GM23338 (cell line): Measurements from ENCODE around the gene ZNF773. TPM values are rescaled to one million over a fixed set of nuclear protein-coding genes. Genes with fewer than 3 reads are reported as not detected.
A peak's percentile ranks its signal among the peaks of the same experiment; 100 is the strongest.

Experiments
- ATAC-seq: fragments of 200-7000 bp; cut with Tn5 transposase; 3 replicates; pipeline ENCODE4 v1.9.1; 2020
- DNase-seq: peaks from one replicate; pipeline ENCODE4 v3.0.0-alpha.2; 2015; ENCODE audit warnings: low spot score
- H2AFZ ChIP-seq: fragments of 200-600 bp; sonication (generic); 2 replicates; pipeline ENCODE4 v1.8.0; 2016; ENCODE audit warnings: antibody characterized with exemption, mild to moderate bottlenecking, moderate library complexity
- H3F3A ChIP-seq: fragments of 200-600 bp; sonication (generic); replicated peaks from 2 replicates; pipeline ENCODE4 v1.8.0; 2017; ENCODE audit warnings: antibody characterized with exemption, mixed run types, low read depth
- H3K27ac ChIP-seq: fragments of 200-600 bp; sonication (generic); 2 replicates; pipeline ENCODE4 v1.6.1; 2016; ENCODE audit warnings: low read depth
- H3K27me3 ChIP-seq: fragments of 200-600 bp; sonication (generic); 2 replicates; pipeline ENCODE4 v1.8.0; 2016; ENCODE audit warnings: mild to moderate bottlenecking, mixed run types, moderate library complexity; ENCODE audit not compliant: insufficient read depth
- H3K36me3 ChIP-seq: fragments of 200-600 bp; sonication (generic); 2 replicates; pipeline ENCODE4 v1.8.0; 2016; ENCODE audit warnings: mild to moderate bottlenecking; ENCODE audit not compliant: insufficient read depth
- H3K4me1 ChIP-seq: fragments of 200-600 bp; sonication (generic); 2 replicates; pipeline ENCODE4 v1.8.0; 2016; ENCODE audit warnings: mild to moderate bottlenecking, moderate library complexity; ENCODE audit not compliant: insufficient read depth
- H3K4me2 ChIP-seq: fragments of 200-600 bp; sonication (generic); 2 replicates; pipeline ENCODE4 v1.7.1; 2017; ENCODE audit warnings: mixed run types
- H3K4me3 ChIP-seq: fragments of 200-600 bp; sonication (generic); 2 replicates; pipeline ENCODE4 v1.6.1; 2016; ENCODE audit warnings: mixed run types
- H3K79me2 ChIP-seq: fragments of 200-600 bp; sonication (generic); replicated peaks from 2 replicates; pipeline ENCODE4 v1.8.0; 2017; ENCODE audit warnings: mild to moderate bottlenecking; ENCODE audit not compliant: insufficient read depth
- H3K9me2 ChIP-seq: fragments of 200-600 bp; sonication (generic); 2 replicates; pipeline ENCODE4 v1.8.0; 2017; ENCODE audit not compliant: insufficient read depth
- H4K20me1 ChIP-seq: fragments of 200-600 bp; sonication (generic); replicated peaks from 2 replicates; pipeline ENCODE4 v1.8.0; 2017; ENCODE audit warnings: mild to moderate bottlenecking; ENCODE audit not compliant: insufficient read depth
- H3K27ac Mint-ChIP-seq: 2 replicates; pipeline ENCODE4 v1.8.0; 2020; ENCODE audit warnings: inconsistent platforms, mild to moderate bottlenecking, moderate library complexity, mixed read lengths
- H3K27me3 Mint-ChIP-seq: 3 replicates; pipeline ENCODE4 v1.8.0; 2022; ENCODE audit warnings: low read depth, mild to moderate bottlenecking, moderate library complexity, mixed read lengths, inconsistent platforms; ENCODE audit not compliant: insufficient read depth, poor library complexity
- H3K36me3 Mint-ChIP-seq: 3 replicates; pipeline ENCODE4 v1.8.0; 2021; ENCODE audit warnings: low read depth, mild to moderate bottlenecking, inconsistent platforms, moderate library complexity, mixed read lengths
- H3K4me1 Mint-ChIP-seq: 3 replicates; pipeline ENCODE4 v1.8.0; 2020; ENCODE audit warnings: mild to moderate bottlenecking, inconsistent platforms, mixed read lengths
- H3K4me3 Mint-ChIP-seq: 3 replicates; pipeline ENCODE4 v1.8.0; 2021; ENCODE audit warnings: moderate library complexity, mild to moderate bottlenecking, inconsistent platforms, mixed read lengths
- H3K9me3 Mint-ChIP-seq: 3 replicates; pipeline ENCODE4 v1.8.0; 2020; ENCODE audit warnings: moderate library complexity, mild to moderate bottlenecking, inconsistent platforms, mixed read lengths
- CREB1 ChIP-seq: fragments of 250-450 bp; sonication (Bioruptor Pico); IDR thresholded peaks from 2 replicates; pipeline ENCODE4 v1.5.0; 2020; ENCODE audit warnings: low read depth, mild to moderate bottlenecking, moderate library complexity
- EZH2 ChIP-seq: fragments of 200-600 bp; sonication (generic); IDR thresholded peaks from one replicate; pipeline ENCODE4 v1.8.0; 2017; ENCODE audit warnings: antibody characterized with exemption, mild to moderate bottlenecking, low read depth; ENCODE audit not compliant: unreplicated experiment
- EZH2phosphoT487 ChIP-seq: fragments of 200-600 bp; sonication (generic); IDR thresholded peaks from one replicate; pipeline ENCODE4 v1.8.1; 2018; ENCODE audit warnings: antibody characterized with exemption; ENCODE audit not compliant: unreplicated experiment
- JUNB ChIP-seq: IDR thresholded peaks from one replicate; pipeline ENCODE4 v1.6.1; 2016; ENCODE audit warnings: antibody characterized with exemption; ENCODE audit not compliant: unreplicated experiment
- NANOG ChIP-seq: IDR thresholded peaks from 2 replicates; pipeline ENCODE4 v1.6.1; 2016; ENCODE audit warnings: antibody characterized with exemption, borderline replicate concordance
- POLR2AphosphoS5 ChIP-seq: IDR thresholded peaks from 2 replicates; pipeline ENCODE4 v1.6.1; 2016; ENCODE audit warnings: antibody characterized with exemption, low read depth
- STAT1 ChIP-seq: IDR thresholded peaks from one replicate; pipeline ENCODE4 v1.6.1; 2016; ENCODE audit warnings: antibody characterized with exemption; ENCODE audit not compliant: unreplicated experiment
- ZNF114 ChIP-seq: fragments of 250-450 bp; sonication (Bioruptor Pico); IDR thresholded peaks from 2 replicates; pipeline ENCODE4 v1.5.0; 2020; ENCODE audit warnings: mild to moderate bottlenecking, moderate library complexity
- ZNF331 ChIP-seq: fragments of 250-450 bp; sonication (Bioruptor Pico); IDR thresholded peaks from 2 replicates; pipeline ENCODE4 v1.5.0; 2020; ENCODE audit warnings: low read depth, mild to moderate bottlenecking, moderate library complexity
- polyA plus RNA-seq: library from polyadenylated mRNA; unstranded; fragments of >200 nt; fragmentation: Nextera tagmentation; extraction: Ambion mirVana; gene quantifications from 2 replicates; pipeline ENCODE4 v1.2.1, GENCODE V29; 2016
- total RNA-seq: library from RNA; depleted of rRNA; stranded (reverse); fragments of >200 nt; shearing (Covaris generic); gene quantifications from 2 replicates; pipeline ENCODE4 v1.2.3, GENCODE V29; 2014
- TF ChIP-seq, protein P1 (sequence below), 2 experiments: fragments of 200-600 bp in 1 of 2; sonication (generic) in 1 of 2; conservative IDR thresholded peaks; 2 replicates each; pipeline versions ENCODE4 v1.5.1 to v1.6.1; 2016 to 2017; ENCODE audit warnings: antibody characterized with exemption in 2 of 2, low read depth in 2 of 2, mild to moderate bottlenecking in 2 of 2, moderate library complexity in 1 of 2
- TF ChIP-seq, protein P2 (sequence below): IDR thresholded peaks from 2 replicates; pipeline ENCODE4 v1.6.1; 2016; ENCODE audit warnings: antibody characterized with exemption

The ZNF773 gene
- total and polyA plus RNA-seq, 2 experiments from 2014 or later: 4.1 to 12.9 TPM

DNA sequence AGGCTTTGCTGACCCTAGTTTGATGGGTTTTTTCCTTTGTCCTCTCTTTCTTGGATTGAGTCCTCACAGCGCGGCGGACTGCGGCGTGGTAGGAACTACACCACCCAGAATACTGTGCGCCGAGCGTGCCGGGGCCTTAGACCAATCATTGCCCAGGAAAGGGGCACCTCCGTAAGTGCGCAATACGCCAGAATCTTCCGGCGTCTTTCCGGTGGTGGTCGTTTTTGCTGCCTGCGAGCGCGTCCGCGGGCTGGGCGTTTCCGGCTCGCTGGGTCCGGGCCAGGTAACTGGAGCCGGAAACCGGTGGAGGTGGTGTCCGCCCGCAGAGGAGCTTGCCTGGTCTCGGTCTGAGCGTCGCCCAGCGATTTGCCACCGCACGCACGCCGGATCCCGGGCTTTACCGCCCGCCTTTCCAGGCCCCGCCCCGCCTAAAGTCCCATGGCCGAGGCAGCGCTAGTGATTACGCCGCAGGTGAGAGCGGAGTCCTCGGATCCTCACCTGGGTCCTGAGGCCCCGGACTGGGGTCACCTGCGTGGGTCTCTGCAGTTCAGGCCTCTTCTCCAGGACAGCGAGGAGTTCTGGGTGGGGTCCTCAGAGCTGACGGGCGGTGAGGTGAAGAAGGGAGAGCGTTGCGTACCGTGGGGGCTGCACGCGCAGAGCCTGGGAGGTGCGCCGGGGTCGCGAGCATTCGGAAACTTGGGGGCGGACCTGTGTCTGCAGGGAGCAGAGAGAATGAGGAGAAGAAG, 27.6 kb downstream of the ZNF773 start, which contains the start of gene ZNF549:
ZNF549 (plus strand) TSS at position 221 of the 746 bp plus-strand sequence; CDS start at position 439, 218 bp downstream.
- Mint-ChIP-seq H3K9me3 (no peaks in the 10 kb centered on the region; the same call in 1 of the 3 replicates), H3K27me3 (peaks cover 10% of the 10 kb centered on the region), H3K4me1 (peaks cover 6% of the 10 kb centered on the region), H3K36me3 (peaks cover 22% of the 10 kb centered on the region), H3K27ac (peak within 1 kb of the TSS; percentile 92), H3K4me3 (peak within 1 kb of the TSS; percentile 93)
- TF ChIP-seq CREB1 (CRISPR knock-in tag) (peak; percentile 86), JUNB (no peak), EZH2 (no peak), NANOG (no peak), ZNF331 (no peak), POLR2AphosphoS5 (peak; percentile 75), STAT1 (no peak)
- TF ChIP-seq, protein P1, sequence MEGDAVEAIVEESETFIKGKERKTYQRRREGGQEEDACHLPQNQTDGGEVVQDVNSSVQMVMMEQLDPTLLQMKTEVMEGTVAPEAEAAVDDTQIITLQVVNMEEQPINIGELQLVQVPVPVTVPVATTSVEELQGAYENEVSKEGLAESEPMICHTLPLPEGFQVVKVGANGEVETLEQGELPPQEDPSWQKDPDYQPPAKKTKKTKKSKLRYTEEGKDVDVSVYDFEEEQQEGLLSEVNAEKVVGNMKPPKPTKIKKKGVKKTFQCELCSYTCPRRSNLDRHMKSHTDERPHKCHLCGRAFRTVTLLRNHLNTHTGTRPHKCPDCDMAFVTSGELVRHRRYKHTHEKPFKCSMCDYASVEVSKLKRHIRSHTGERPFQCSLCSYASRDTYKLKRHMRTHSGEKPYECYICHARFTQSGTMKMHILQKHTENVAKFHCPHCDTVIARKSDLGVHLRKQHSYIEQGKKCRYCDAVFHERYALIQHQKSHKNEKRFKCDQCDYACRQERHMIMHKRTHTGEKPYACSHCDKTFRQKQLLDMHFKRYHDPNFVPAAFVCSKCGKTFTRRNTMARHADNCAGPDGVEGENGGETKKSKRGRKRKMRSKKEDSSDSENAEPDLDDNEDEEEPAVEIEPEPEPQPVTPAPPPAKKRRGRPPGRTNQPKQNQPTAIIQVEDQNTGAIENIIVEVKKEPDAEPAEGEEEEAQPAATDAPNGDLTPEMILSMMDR (conservative IDR thresholded peaks at IDR 0.05; ENCODE audit: low read depth in 2 of 2): no peak
- TF ChIP-seq, protein P2, sequence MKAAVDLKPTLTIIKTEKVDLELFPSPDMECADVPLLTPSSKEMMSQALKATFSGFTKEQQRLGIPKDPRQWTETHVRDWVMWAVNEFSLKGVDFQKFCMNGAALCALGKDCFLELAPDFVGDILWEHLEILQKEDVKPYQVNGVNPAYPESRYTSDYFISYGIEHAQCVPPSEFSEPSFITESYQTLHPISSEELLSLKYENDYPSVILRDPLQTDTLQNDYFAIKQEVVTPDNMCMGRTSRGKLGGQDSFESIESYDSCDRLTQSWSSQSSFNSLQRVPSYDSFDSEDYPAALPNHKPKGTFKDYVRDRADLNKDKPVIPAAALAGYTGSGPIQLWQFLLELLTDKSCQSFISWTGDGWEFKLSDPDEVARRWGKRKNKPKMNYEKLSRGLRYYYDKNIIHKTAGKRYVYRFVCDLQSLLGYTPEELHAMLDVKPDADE: peak; percentile 93
- peak; percentile 99 for DNase-seq
- peak within 1 kb of the TSS; percentile 99 for H3K4me2 ChIP-seq
- H3K27me3 ChIP-seq: no peaks in the 10 kb centered on the region
- H3K4me1 ChIP-seq: peaks cover 9% of the 10 kb centered on the region
- no peaks in the 10 kb centered on the region for H3K36me3 ChIP-seq
- peaks cover 8% of the 10 kb centered on the region; the same call in 1 of the 2 replicates for H3F3A ChIP-seq
- peak within 1 kb of the TSS; percentile 98 for H2AFZ ChIP-seq
- peak within 1 kb of the TSS; percentile 96 for H3K27ac ChIP-seq
- peaks cover 44% of the 10 kb centered on the region for H3K79me2 ChIP-seq
- peak within 1 kb of the TSS; percentile 96 for H3K4me3 ChIP-seq
- ATAC-seq: peak; percentile 98
- peaks cover 5% of the 10 kb centered on the region; the same call in 1 of the 2 replicates for H3K9me2 ChIP-seq
- no peaks in the 10 kb centered on the region; the same call in 1 of the 2 replicates for H4K20me1 ChIP-seq

DNA sequence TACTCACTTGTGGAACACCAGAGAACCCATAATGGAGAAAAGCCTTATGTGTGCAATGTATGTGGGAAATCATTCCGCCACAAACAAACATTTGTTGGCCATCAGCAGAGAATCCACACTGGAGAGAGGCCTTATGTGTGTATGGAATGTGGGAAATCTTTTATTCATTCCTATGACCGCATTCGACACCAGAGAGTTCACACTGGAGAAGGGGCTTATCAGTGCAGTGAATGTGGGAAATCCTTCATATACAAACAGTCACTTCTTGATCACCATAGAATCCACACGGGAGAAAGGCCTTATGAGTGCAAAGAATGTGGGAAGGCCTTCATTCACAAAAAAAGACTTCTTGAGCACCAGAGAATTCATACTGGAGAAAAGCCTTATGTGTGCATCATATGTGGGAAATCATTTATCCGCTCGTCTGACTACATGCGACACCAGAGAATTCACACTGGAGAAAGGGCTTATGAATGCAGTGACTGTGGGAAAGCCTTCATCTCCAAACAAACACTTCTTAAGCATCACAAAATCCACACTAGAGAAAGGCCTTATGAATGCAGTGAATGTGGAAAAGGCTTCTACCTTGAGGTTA, 38.3 kb downstream of the ZNF773 start:
- Mint-ChIP-seq H3K36me3 (peaks cover 100% of the 10 kb centered on the region), H3K27ac (no peak overlapping the region), H3K27me3 (peaks cover 5% of the 10 kb centered on the region), H3K4me1 (no peaks in the 10 kb centered on the region), H3K9me3 (peaks cover 72% of the 10 kb centered on the region), H3K4me3 (no peak overlapping the region)
- Histone ChIP-seq H3K36me3 (peaks cover 64% of the 10 kb centered on the region), H4K20me1 (no peaks in the 10 kb centered on the region), H3F3A (no peaks in the 10 kb centered on the region), H3K27me3 (no peaks in the 10 kb centered on the region), H2AFZ (no peak overlapping the region), H3K4me3 (no peak overlapping the region), H3K4me2 (no peak overlapping the region), H3K9me2 (peaks cover 4% of the 10 kb centered on the region; the same call in 1 of the 2 replicates), H3K4me1 (no peaks in the 10 kb centered on the region), H3K79me2 (peaks cover 15% of the 10 kb centered on the region), H3K27ac (no peak overlapping the region)
- ATAC-seq: no peak
- DNase-seq: no peak
- no peak for TF ChIP-seq ZNF114 (CRISPR knock-in tag)
- TF ChIP-seq EZH2phosphoT487: no peak
- no peak for TF ChIP-seq STAT1
- no peak for TF ChIP-seq JUNB
- no peak for TF ChIP-seq EZH2
- no peak for TF ChIP-seq ZNF331
- no peak for TF ChIP-seq POLR2AphosphoS5
- TF ChIP-seq, protein P2: no peak
- TF ChIP-seq, protein P1 (conservative IDR thresholded peaks at IDR 0.05; ENCODE audit: low read depth in 2 of 2): no peak
